HEK293 (cell line): ENCODE data around the gene SCFD2.

Experiments
- CTCF ChIA-PET: fragments of 350-600 bp; formaldehyde crosslinking; extraction: SDS; loops from one replicate; lab custom pipeline; 2021; ENCODE audit warnings: antibody characterized with exemption; lab: Yijun Ruan, JAX
- POLR2A ChIA-PET: fragments of 300-600 bp; formaldehyde crosslinking; extraction: SDS; loops from one replicate; lab custom pipeline; 2020; ENCODE audit warnings: antibody characterized with exemption, inconsistent platforms; lab: Yijun Ruan, JAX
- H3K27ac ChIP-seq: fragments of 200-500 bp; sonication (Bioruptor generic); 2 replicates; pipeline ENCODE4 v1.5.1; 2014; ENCODE audit warnings: low read depth, low read length, control low read depth, inconsistent platforms; ENCODE audit errors: extremely low read depth
- H3K36me3 ChIP-seq, 2 experiments: fragments of 200-500 bp in 1 of 2; sonication (Bioruptor generic) in 1 of 2; 1 replicate in 1 of 2; 2 replicates in 1 of 2; pipeline ENCODE4 v1.5.1; 2014 to 2017; ENCODE audit warnings: inconsistent platforms in 2 of 2, low read length in 2 of 2; ENCODE audit not compliant: control insufficient read depth in 2 of 2, insufficient read depth in 1 of 2
- H3K4me1 ChIP-seq: fragments of 200-500 bp; sonication (Bioruptor generic); 2 replicates; pipeline ENCODE4 v1.5.1; 2014; ENCODE audit warnings: mild to moderate bottlenecking, low read length, inconsistent platforms; ENCODE audit not compliant: control insufficient read depth, insufficient read depth
- H3K4me3 ChIP-seq: 2 replicates; pipeline ENCODE4 v1.5.1; 2011; ENCODE audit warnings: low read depth, mild to moderate bottlenecking, control low read depth, low read length, moderate library complexity
- H3K9me3 ChIP-seq: fragments of 200-500 bp; sonication (Bioruptor generic); 2 replicates; pipeline ENCODE4 v1.5.1; 2014; ENCODE audit warnings: low read depth, low read length, inconsistent platforms; ENCODE audit not compliant: control insufficient read depth, insufficient read depth
- FEZF1 ChIP-seq: fragments of 450-650 bp; formaldehyde crosslinking; IDR thresholded peaks from 2 replicates; pipeline ENCODE4 v1.5.1; 2016; ENCODE audit warnings: missing biosample characterization, missing genetic modification characterization
- HOXA7 ChIP-seq: sonication (generic); formaldehyde crosslinking; IDR thresholded peaks from 2 replicates; pipeline ENCODE4 v1.8.1; 2022; ENCODE audit warnings: missing genetic modification reagents, borderline replicate concordance
- HOXC10 ChIP-seq: sonication (generic); formaldehyde crosslinking; IDR thresholded peaks from 2 replicates; pipeline ENCODE4 v1.8.1; 2023; ENCODE audit warnings: mild to moderate bottlenecking, missing genetic modification reagents
- KLF9 ChIP-seq: fragments of 450-650 bp; formaldehyde crosslinking; IDR thresholded peaks from 2 replicates; pipeline ENCODE4 v1.5.1; 2016; ENCODE audit warnings: missing biosample characterization, missing genetic modification characterization, low read depth
- PRDM1 ChIP-seq: fragments of 450-650 bp; formaldehyde crosslinking; IDR thresholded peaks from 2 replicates; pipeline ENCODE4; 2016; ENCODE audit warnings: missing biosample characterization, missing genetic modification characterization
- SALL2 ChIP-seq: fragments of 450-650 bp; formaldehyde crosslinking; IDR thresholded peaks from 2 replicates; pipeline ENCODE4 v1.5.0; 2017; ENCODE audit warnings: missing biosample characterization, mild to moderate bottlenecking, missing genetic modification characterization, borderline replicate concordance
- YY2 ChIP-seq: fragments of 450-650 bp; formaldehyde crosslinking; IDR thresholded peaks from 2 replicates; pipeline ENCODE4 v1.5.1; 2016; ENCODE audit warnings: missing biosample characterization, missing genetic modification characterization
- ZFP37 ChIP-seq: fragments of 450-650 bp; formaldehyde crosslinking; IDR thresholded peaks from 2 replicates; pipeline ENCODE4 v1.5.1; 2016; ENCODE audit warnings: missing biosample characterization, missing genetic modification characterization
- ZNF133 ChIP-seq: fragments of 450-650 bp; formaldehyde crosslinking; IDR thresholded peaks from 2 replicates; pipeline ENCODE4 v1.5.1; 2016; ENCODE audit warnings: missing biosample characterization, missing genetic modification characterization
- ZNF140 ChIP-seq: fragments of 450-650 bp; formaldehyde crosslinking; IDR thresholded peaks from 2 replicates; pipeline ENCODE4 v1.5.1; 2016; ENCODE audit warnings: missing biosample characterization, missing genetic modification characterization
- ZNF157 ChIP-seq: fragments of 450-650 bp; formaldehyde crosslinking; IDR thresholded peaks from 2 replicates; pipeline ENCODE4 v1.5.1; 2016; ENCODE audit warnings: missing biosample characterization, missing genetic modification characterization
- ZNF175 ChIP-seq: fragments of 450-650 bp; formaldehyde crosslinking; IDR thresholded peaks from 2 replicates; pipeline ENCODE4 v1.5.1; 2016; ENCODE audit warnings: missing biosample characterization, missing genetic modification characterization
- ZNF184 ChIP-seq: fragments of 450-650 bp; IDR thresholded peaks from 2 replicates; pipeline ENCODE4 v1.5.1; 2018; ENCODE audit warnings: missing biosample characterization, mild to moderate bottlenecking, missing genetic modification characterization
- ZNF19 ChIP-seq: fragments of 450-650 bp; formaldehyde crosslinking; IDR thresholded peaks from 2 replicates; pipeline ENCODE4; 2016; ENCODE audit warnings: missing biosample characterization, missing genetic modification characterization, low read depth
- ZNF23 ChIP-seq: fragments of 450-650 bp; formaldehyde crosslinking; IDR thresholded peaks from 2 replicates; pipeline ENCODE4 v1.5.1; 2016; ENCODE audit warnings: missing biosample characterization, missing genetic modification characterization, borderline replicate concordance
- ZNF24 ChIP-seq: fragments of 450-650 bp; formaldehyde crosslinking; IDR thresholded peaks from 2 replicates; pipeline ENCODE4 v1.5.1; 2016; ENCODE audit warnings: missing biosample characterization, missing genetic modification characterization
- ZNF433 ChIP-seq: fragments of 450-650 bp; formaldehyde crosslinking; IDR thresholded peaks from 2 replicates; pipeline ENCODE4 v1.5.1; 2016; ENCODE audit warnings: missing biosample characterization, missing genetic modification characterization, low read depth
- ZNF654 ChIP-seq: fragments of 450-650 bp; formaldehyde crosslinking; IDR thresholded peaks from 2 replicates; pipeline ENCODE4 v1.5.1; 2016; ENCODE audit warnings: low read depth, missing biosample characterization, missing genetic modification characterization
- ZNF777 ChIP-seq: fragments of 450-650 bp; formaldehyde crosslinking; IDR thresholded peaks from 2 replicates; pipeline ENCODE4 v1.5.1; 2017; ENCODE audit warnings: missing biosample characterization, missing genetic modification characterization, borderline replicate concordance
- ZNF791 ChIP-seq: fragments of 450-650 bp; formaldehyde crosslinking; IDR thresholded peaks from 2 replicates; pipeline ENCODE4 v1.5.1; 2016; ENCODE audit warnings: missing biosample characterization, missing genetic modification characterization
- TF ChIP-seq, protein P1 (sequence below): fragments of 450-650 bp; formaldehyde crosslinking; IDR thresholded peaks from 2 replicates; pipeline ENCODE4 v1.5.1; 2016; ENCODE audit warnings: missing biosample characterization, missing genetic modification characterization
- TF ChIP-seq, protein P2 (sequence below): fragments of 450-650 bp; formaldehyde crosslinking; conservative IDR thresholded peaks from 2 replicates; pipeline ENCODE4 v1.5.1; 2016; ENCODE audit warnings: low read depth, missing biosample characterization, missing genetic modification characterization
- TF ChIP-seq, protein P3 (sequence below): fragments of 450-650 bp; formaldehyde crosslinking; IDR thresholded peaks from 2 replicates; pipeline ENCODE4 v1.5.1; 2017; ENCODE audit warnings: missing biosample characterization, missing genetic modification characterization
- TF ChIP-seq, protein P4 (sequence below): fragments of 450-650 bp; formaldehyde crosslinking; IDR thresholded peaks from 2 replicates; pipeline ENCODE4 v1.5.1; 2016; ENCODE audit warnings: missing biosample characterization, missing genetic modification characterization
- TF ChIP-seq, protein P5 (sequence below): fragments of 450-650 bp; formaldehyde crosslinking; IDR thresholded peaks from 2 replicates; pipeline ENCODE4 v1.5.1; 2016; ENCODE audit warnings: missing biosample characterization, missing genetic modification characterization, low read depth

SCFD2 gene

DNA sequence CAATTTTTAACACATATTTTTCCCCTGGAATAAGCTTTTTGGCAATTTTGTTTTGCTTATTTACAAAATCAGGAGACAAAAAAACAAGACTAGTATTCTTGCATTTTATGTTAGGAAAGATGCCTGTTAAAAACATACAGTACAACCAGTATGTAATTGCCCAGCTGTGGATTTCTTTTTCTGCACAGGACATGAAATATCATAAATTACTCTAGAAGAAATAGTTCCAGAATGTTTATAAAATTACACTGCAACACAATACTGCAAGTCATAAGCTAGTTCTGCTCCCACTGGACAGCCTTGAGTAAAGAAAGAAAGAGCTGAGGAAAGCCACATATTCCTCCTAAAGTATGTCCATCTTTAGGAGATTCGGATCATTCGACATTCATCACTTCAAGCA lies 133.5 kb downstream of the SCFD2 start:
- POLR2A ChIA-PET, result no interaction called here
- H3K36me3 ChIP-seq, result no peaks in the 10 kb centered on the region
- CTCF ChIA-PET, result no interaction called here
- H3K9me3 ChIP-seq, result no peaks in the 10 kb centered on the region
- H3K4me1 ChIP-seq, result no peaks in the 10 kb centered on the region
- H3K27ac ChIP-seq, result no peak overlapping the region
- no peak for TF ChIP-seq ZNF175 (tag by site-specific recombination)
- TF ChIP-seq, protein P1, sequence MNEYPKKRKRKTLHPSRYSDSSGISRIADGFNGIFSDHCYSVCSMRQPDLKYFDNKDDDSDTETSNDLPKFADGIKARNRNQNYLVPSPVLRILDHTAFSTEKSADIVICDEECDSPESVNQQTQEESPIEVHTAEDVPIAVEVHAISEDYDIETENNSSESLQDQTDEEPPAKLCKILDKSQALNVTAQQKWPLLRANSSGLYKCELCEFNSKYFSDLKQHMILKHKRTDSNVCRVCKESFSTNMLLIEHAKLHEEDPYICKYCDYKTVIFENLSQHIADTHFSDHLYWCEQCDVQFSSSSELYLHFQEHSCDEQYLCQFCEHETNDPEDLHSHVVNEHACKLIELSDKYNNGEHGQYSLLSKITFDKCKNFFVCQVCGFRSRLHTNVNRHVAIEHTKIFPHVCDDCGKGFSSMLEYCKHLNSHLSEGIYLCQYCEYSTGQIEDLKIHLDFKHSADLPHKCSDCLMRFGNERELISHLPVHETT (tag by site-specific recombination), result no peak
- no peak for TF ChIP-seq PRDM1 (tag by site-specific recombination)
- TF ChIP-seq ZNF19 (tag by site-specific recombination), result no peak
- no peak for TF ChIP-seq ZFP37 (tag by site-specific recombination)
- TF ChIP-seq ZNF157 (tag by site-specific recombination), result no peak
- TF ChIP-seq, protein P2, sequence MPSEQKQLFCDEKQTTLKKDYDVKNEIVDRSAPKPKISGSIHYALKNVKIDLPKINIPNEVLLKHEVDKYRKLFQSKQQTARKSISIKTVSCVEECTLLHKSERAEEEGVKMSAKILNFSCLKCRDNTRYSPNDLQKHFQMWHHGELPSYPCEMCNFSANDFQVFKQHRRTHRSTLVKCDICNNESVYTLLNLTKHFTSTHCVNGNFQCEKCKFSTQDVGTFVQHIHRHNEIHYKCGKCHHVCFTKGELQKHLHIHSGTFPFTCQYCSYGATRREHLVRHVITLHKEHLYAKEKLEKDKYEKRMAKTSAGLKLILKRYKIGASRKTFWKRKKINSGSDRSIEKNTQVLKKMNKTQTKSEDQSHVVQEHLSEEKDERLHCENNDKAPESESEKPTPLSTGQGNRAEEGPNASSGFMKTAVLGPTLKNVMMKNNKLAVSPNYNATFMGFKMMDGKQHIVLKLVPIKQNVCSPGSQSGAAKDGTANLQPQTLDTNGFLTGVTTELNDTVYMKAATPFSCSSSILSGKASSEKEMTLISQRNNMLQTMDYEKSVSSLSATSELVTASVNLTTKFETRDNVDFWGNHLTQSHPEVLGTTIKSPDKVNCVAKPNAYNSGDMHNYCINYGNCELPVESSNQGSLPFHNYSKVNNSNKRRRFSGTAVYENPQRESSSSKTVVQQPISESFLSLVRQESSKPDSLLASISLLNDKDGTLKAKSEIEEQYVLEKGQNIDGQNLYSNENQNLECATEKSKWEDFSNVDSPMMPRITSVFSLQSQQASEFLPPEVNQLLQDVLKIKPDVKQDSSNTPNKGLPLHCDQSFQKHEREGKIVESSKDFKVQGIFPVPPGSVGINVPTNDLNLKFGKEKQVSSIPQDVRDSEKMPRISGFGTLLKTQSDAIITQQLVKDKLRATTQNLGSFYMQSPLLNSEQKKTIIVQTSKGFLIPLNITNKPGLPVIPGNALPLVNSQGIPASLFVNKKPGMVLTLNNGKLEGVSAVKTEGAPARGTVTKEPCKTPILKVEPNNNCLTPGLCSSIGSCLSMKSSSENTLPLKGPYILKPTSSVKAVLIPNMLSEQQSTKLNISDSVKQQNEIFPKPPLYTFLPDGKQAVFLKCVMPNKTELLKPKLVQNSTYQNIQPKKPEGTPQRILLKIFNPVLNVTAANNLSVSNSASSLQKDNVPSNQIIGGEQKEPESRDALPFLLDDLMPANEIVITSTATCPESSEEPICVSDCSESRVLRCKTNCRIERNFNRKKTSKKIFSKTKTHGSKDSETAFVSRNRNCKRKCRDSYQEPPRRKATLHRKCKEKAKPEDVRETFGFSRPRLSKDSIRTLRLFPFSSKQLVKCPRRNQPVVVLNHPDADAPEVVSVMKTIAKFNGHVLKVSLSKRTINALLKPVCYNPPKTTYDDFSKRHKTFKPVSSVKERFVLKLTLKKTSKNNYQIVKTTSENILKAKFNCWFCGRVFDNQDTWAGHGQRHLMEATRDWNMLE (tag by site-specific recombination), result no peak
- TF ChIP-seq ZNF433 (tag by site-specific recombination), result no peak
- no peak for TF ChIP-seq ZNF777 (tag by site-specific recombination)
- TF ChIP-seq YY2, result no peak
- no peak for TF ChIP-seq ZNF23 (tag by site-specific recombination)
- H3K4me3 ChIP-seq, result no peak overlapping the region

DNA sequence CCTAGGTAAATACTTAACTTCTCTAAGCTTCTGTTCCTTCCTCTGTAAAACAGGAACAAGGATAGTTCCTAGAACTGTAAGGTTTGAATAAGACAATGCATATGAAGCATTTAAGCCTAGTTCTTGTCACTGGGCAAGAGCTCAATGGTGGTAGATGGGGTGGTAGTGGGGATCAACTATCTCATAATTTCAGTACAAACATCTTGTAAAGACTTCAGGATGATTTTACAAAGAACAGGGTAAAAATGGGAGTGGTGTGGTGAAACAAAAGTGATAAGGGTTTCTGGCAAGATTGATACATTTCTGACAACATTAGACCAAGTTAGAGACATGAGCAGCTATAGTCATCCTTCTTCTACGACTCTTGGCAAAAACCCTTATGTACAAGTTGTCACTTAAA lies 137.8 kb downstream of the SCFD2 start:
- H3K4me3 ChIP-seq, result no peak overlapping the region
- H3K4me1 ChIP-seq, result no peaks in the 10 kb centered on the region
- CTCF ChIA-PET, result interaction anchor here (0.7 kb wide), 1 partner anchor 151 kb away, joined by 3 read pairs; no protein-coding TSS in a partner anchor
- POLR2A ChIA-PET, result no interaction called here
- no peaks in the 10 kb centered on the region for H3K9me3 ChIP-seq
- no peak overlapping the region for H3K27ac ChIP-seq
- no peaks in the 10 kb centered on the region for H3K36me3 ChIP-seq
- TF ChIP-seq ZNF140 (tag by site-specific recombination), result no peak
- TF ChIP-seq, protein P3, sequence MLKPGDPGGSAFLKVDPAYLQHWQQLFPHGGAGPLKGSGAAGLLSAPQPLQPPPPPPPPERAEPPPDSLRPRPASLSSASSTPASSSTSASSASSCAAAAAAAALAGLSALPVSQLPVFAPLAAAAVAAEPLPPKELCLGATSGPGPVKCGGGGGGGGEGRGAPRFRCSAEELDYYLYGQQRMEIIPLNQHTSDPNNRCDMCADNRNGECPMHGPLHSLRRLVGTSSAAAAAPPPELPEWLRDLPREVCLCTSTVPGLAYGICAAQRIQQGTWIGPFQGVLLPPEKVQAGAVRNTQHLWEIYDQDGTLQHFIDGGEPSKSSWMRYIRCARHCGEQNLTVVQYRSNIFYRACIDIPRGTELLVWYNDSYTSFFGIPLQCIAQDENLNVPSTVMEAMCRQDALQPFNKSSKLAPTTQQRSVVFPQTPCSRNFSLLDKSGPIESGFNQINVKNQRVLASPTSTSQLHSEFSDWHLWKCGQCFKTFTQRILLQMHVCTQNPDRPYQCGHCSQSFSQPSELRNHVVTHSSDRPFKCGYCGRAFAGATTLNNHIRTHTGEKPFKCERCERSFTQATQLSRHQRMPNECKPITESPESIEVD, result no peak
- TF ChIP-seq ZNF433 (tag by site-specific recombination), result no peak
- no peak for TF ChIP-seq HOXC10
- no peak for TF ChIP-seq SALL2 (tag by site-specific recombination)
- TF ChIP-seq ZNF175 (tag by site-specific recombination), result no peak
- no peak for TF ChIP-seq KLF9
- TF ChIP-seq ZNF184 (tag by site-specific recombination), result no peak
- TF ChIP-seq ZNF654, result no peak
- TF ChIP-seq ZNF133 (tag by site-specific recombination), result no peak
- no peak for TF ChIP-seq FEZF1 (tag by site-specific recombination)
- TF ChIP-seq, protein P4, sequence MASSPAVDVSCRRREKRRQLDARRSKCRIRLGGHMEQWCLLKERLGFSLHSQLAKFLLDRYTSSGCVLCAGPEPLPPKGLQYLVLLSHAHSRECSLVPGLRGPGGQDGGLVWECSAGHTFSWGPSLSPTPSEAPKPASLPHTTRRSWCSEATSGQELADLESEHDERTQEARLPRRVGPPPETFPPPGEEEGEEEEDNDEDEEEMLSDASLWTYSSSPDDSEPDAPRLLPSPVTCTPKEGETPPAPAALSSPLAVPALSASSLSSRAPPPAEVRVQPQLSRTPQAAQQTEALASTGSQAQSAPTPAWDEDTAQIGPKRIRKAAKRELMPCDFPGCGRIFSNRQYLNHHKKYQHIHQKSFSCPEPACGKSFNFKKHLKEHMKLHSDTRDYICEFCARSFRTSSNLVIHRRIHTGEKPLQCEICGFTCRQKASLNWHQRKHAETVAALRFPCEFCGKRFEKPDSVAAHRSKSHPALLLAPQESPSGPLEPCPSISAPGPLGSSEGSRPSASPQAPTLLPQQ (tag by site-specific recombination), result no peak
- no peak for TF ChIP-seq HOXA7 (CRISPR knock-in tag)
- TF ChIP-seq, protein P5, sequence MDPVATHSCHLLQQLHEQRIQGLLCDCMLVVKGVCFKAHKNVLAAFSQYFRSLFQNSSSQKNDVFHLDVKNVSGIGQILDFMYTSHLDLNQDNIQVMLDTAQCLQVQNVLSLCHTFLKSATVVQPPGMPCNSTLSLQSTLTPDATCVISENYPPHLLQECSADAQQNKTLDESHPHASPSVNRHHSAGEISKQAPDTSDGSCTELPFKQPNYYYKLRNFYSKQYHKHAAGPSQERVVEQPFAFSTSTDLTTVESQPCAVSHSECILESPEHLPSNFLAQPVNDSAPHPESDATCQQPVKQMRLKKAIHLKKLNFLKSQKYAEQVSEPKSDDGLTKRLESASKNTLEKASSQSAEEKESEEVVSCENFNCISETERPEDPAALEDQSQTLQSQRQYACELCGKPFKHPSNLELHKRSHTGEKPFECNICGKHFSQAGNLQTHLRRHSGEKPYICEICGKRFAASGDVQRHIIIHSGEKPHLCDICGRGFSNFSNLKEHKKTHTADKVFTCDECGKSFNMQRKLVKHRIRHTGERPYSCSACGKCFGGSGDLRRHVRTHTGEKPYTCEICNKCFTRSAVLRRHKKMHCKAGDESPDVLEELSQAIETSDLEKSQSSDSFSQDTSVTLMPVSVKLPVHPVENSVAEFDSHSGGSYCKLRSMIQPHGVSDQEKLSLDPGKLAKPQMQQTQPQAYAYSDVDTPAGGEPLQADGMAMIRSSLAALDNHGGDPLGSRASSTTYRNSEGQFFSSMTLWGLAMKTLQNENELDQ (tag by site-specific recombination), result no peak
- no peak for TF ChIP-seq ZNF791 (tag by site-specific recombination)
- no peak for TF ChIP-seq ZNF24 (tag by site-specific recombination)
